ENCODE measurements around the gene ATF6B.
"Not testable (repeated sequence)": the region's sequence is repeated elsewhere in the genome, so short reads cannot be mapped to it uniquely, and the experiment has no call there.

ATF6B gene

DNA sequence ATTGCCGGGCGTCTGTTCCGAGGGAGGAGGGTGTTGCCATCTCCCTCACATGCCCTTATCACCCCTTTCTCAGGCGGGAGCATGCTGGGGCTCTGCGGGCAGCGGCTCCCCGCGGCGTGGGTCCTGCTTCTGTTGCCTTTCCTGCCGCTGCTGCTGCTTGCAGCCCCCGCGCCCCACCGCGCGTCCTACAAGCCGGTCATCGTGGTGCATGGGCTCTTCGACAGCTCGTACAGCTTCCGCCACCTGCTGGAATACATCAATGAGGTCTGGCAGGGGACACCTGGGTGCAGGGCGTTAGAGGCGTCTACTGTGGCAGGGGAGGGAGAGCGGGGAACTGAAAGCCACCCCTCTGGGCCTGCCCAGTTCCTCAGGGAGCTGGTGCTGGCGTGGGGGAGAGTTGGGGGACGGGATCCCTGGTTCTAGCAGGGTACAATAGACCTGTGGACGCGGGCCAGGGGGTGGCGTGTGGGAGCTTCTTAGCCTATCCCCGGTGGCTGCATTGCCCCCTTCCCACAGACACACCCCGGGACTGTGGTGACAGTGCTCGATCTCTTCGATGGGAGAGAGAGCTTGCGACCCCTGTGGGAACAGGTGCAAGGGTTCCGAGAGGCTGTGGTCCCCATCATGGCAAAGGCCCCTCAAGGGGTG, 26.6 kb upstream of the ATF6B start:
- in situ Hi-C loops (cut with HindIII; ENCODE audit: low sequenced_read_pairs): no loop called here

DNA sequence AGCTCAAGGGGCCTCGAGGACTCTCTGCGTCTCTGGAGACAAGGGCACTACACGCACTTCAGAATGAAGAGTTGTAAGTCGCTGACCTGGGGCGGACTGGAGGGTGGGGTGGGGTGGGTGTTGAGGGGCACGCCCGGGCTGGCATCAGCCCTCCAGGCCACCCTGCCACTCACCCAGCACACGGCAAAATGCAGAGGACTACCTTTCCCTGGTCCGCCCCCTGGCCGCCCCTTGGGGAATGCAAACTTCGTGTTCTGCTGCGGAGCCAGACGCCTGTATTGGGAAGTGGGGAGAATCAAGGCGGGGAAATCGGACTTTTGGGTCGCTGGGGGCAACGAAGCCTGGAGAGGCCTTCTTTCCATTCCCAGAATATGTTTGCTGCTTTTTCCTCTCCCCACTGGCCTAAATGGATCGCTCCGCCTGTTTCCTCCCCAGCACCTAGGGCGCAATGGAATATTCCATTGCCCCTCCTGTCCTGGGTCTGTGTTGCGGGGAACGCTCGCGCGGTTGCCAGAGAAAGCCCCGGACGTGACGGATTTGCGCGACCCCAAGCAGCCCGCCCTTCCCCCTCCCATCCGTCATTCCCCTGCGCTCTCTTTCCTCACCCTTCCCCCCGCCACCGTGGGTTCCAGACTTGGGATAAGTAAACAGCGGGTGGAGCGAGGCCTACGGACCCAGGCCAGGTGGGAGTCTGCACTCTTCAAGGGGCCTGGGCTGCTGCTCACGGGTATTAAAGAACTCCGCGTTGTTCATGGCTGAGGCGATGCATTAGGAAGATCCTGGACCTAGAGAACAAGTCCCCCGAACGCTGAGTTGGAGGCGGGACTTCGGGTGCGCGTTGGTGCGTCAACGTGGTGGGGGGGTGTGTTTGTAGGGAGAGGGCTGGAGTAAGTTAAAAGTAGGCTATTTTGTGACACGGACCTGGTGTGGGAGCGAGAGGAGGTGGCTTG, 25.8 kb upstream of the ATF6B start, which contains the start of gene PPT2:
Gene PPT2, plus strand, starts transcription at position 578 of the 950 bp plus-strand sequence. CDS start 454 bp downstream, outside the sequence.
- in situ Hi-C loops (cut with HindIII; ENCODE audit: low sequenced_read_pairs): no loop called here

GRCh38 chr6:32152769-32153563, 24.9 kb upstream of the ATF6B start:
- in situ Hi-C loops (cut with HindIII; ENCODE audit: low sequenced_read_pairs): no loop called here

DNA sequence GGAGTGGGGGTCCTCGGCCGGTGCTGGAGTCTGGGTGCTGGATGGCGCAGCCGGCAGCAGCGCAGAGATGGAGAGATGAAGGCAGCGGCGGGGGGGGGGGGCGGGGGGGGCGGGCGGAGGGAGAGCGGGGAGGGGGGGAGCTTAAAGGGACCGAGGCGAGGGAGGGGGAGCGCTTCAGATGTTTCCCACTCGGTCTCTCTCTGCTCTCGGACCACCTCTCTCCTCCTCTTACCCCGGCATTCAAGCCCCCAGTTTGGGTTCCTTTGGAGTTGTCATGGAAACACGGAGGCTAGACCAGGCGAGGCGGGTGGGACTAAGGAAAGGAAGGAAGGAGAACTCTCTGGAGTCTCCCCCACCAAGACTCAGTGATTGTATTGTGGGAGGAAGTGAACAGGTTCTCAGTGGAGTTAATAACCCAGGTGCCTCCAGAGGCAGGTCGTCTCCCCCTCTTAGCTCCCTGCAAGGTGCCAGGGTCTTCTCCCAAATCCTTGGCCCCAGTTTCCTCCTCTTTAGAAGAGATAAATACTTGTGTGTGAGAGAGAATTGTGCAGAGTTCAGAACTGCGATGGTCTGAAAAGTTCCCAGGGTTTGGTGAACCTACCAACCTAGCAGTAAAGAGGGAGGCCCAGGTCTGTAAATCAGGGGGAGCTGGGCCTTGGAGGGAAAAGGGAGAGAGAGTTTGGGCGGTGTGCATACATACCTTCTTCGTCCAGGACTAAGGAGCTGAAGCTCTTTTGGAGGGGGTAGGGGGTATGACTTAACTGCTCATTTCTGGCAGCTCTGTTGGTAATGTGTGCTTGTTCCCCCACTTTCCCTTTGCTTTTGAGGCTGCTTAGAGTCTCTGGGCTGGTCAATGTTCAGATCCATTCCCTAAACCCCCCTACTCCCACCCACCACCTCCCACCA, 24.1 kb upstream of the ATF6B start, which contains the start of gene PRRT1:
Gene PRRT1, minus strand, starts transcription at position 77 of the 906 bp plus-strand sequence. CDS start 112 bp downstream, outside the sequence.
- in situ Hi-C loops (cut with HindIII; ENCODE audit: low sequenced_read_pairs): no loop called here

DNA sequence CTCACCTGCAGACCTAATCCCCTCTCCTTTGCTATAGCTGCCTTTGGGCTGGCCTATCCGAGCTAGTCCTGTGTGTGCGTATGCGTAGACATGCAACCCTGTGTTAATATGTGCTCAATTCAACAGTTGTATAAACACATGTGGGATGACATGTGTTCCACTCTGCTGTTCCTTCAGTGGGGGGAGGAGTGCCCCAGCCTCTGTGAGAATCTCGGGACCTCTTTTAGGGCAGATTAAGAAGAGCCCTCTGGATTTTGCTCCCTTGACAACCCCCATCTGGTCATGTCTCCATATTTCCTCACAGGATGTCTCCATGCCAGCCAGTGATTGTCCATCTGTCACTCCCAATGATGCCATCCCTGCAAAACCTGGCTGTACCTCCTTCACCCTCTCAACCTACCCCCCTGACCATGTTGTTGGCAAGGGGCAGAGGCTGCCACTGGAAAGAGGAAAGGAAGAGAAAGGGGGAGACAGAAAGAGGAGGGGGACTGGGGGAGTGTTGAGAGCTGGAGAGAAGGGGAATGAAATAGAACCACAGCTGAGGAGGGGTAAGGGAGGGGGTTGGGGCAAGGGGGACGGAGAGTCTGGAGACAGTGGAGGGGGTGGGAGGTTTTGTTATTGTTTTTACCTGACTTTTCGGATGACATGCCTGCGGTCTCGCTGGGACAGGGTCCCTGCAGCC, 23.3 kb upstream of the ATF6B start:
- in situ Hi-C loops (cut with HindIII; ENCODE audit: low sequenced_read_pairs): no loop called here

GRCh38 chr6:32149932-32150870, 22.2 kb upstream of the ATF6B start:
- in situ Hi-C loops (cut with HindIII; ENCODE audit: low sequenced_read_pairs): no loop called here

DNA sequence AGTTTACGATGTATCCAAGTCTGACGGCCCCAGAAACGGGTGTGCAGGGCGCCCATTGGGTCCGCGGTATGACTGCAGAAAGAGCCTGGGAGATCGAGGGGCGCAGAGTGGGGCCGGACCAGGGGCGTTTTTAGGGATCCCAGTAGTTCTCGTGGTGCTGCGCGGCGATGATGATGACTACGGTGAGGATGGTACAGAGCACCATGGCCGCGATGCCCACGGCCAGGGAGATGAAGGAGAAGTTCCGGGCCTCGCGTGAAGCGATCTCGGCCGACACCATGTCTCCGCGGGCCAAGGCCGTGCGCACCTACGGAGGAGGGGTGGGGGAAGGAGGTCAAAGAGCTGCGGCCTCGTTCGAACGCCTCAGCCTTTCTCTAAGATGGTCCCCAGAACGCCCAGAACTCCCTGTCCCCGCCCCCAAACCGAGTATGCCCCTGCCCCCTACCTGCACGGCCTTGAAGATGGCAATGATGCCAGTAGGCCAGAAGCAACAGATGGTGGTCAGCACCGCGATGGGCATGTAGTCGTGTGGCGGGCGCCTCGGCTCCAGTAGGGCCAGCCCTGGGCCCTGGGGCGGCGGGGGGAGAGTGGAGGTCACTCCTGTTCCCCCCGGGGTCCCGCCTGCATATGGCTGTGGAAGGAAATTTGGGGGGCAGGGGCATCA, 21.2 kb upstream of the ATF6B start:
- in situ Hi-C loops (cut with HindIII; ENCODE audit: low sequenced_read_pairs): no loop called here

GRCh38 chr6:32148289-32149091, 20.4 kb upstream of the ATF6B start:
- in situ Hi-C loops (cut with HindIII; ENCODE audit: low sequenced_read_pairs): no loop called here

DNA sequence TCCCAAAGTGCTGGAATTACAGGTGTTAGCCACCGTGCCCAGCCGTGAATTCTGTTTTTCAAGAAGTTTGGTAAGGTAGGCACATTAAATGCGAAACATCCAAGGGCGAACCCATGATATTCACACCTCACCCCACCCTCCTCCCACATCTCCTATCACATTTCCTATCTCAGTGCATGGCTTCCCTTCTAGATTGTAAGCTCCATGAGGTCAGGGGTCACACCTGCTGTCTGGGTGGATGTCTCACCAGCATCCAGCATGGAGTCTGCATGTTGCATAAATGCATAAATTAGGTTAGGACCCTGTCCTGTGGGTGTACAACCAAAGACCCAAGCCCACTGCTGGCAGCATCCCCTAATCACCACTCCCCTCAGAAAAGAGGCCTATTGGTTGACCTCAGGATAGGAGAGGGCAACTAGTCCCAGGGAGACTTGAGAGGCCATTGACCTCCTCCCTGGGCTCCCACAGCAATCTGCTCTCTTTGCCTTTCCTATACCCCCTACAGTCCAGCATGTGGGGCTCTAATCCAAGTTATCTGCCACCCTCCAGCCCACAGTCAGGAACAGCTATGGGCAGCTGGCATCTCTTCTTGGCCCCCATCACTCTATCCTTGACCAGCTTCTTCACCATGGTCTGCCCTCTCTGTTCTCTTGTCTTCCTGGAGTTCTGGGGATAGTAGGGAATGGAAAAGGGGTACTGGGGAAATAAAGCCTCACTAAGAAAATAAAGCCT, 19.5 kb upstream of the ATF6B start:
- in situ Hi-C loops (cut with HindIII; ENCODE audit: low sequenced_read_pairs): no loop called here

- in situ Hi-C loops (cut with HindIII; ENCODE audit: low sequenced_read_pairs): no loop called here
Observed at GRCh38 chr6:32146687-32147086, 18.6 kb upstream of the ATF6B start.

- in situ Hi-C loops (cut with HindIII; ENCODE audit: low sequenced_read_pairs): no loop called here
Observed at GRCh38 chr6:32146287-32146686, 18.2 kb upstream of the ATF6B start.

- in situ Hi-C loops (cut with HindIII; ENCODE audit: low sequenced_read_pairs): not testable (repeated sequence)
Observed at GRCh38 chr6:32144238-32144637, 16.2 kb upstream of the ATF6B start.

DNA sequence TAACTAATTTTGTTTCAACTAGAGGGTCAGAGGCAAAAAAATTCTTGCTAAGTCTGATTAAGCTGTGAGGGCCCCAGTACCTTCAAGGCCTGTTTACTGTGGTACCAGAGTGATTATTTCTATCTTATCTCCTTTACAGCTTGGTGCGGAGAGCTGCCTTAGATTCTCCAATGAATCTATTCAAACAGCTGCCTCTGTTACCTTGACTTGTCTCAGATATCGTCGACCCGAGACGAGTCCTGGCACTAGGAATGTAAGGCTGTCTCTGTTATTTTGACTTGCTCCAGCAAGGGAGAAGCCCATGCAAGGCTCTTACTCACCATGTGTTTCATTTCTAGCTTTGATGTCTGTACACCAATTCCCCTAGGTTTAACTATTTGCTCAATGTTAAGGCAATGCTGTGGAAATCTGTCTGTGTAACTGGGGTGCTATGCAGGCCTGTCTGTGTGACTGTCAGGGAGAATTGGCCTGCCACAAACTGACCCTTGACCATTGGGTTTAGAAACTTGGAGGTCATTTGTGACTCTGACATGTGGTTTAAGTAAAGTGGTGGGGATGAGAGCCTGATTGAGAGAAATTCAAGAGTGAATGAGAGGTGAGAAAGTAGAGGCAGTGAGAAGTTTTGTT, 12.5 kb upstream of the ATF6B start:
- in situ Hi-C loops (cut with HindIII; ENCODE audit: low sequenced_read_pairs): no loop called here

GRCh38 chr6:32139590-32139989, 11.5 kb upstream of the ATF6B start:
- in situ Hi-C loops (cut with HindIII; ENCODE audit: low sequenced_read_pairs): no loop called here

- in situ Hi-C loops (cut with HindIII; ENCODE audit: low sequenced_read_pairs): no loop called here
Observed at GRCh38 chr6:32137454-32137853, 9.4 kb upstream of the ATF6B start.

DNA sequence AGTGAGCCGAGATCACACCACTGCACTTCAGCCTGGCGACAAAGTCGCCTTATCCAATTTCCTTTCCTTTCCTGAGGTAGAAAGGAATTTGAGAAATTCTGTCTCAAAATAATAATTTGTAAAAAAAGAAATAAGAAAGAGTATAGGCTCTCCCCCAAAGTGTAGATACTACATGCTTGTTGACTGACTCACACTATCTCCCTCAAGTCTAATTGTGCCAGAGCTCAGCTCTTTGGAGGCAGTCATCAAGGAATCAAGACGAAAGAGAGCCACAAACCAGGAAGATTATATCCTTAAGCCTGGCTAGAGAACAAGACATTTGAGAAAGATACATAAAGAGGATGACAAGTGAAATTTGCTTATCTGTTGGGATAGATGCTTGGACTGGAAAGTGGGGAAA, 5.7 kb upstream of the ATF6B start:
- in situ Hi-C loops (cut with HindIII; ENCODE audit: low sequenced_read_pairs): no loop called here
